Lung (tissue), 12 donors: ENCODE data around the gene SHMT1. TPM values are rescaled to one million over a fixed set of nuclear protein-coding genes. Genes with fewer than 3 reads are reported as not detected.
"Not testable (repeated sequence)": the region's sequence is repeated elsewhere in the genome, so short reads cannot be mapped to it uniquely, and the experiment has no call there.

Experiments used
- ATAC-seq: fragments of 200-7000 bp; cut with Tn5 transposase; one replicate; pipeline ENCODE4 v1.9.1; 2020; ENCODE audit warnings: moderate number of reproducible peaks; ENCODE audit not compliant: insufficient read depth, low FRiP score
- DNase-seq, 3 donors: peaks; one replicate each; pipeline ENCODE4 v3.0.0-alpha.2; 2013 to 2017
- H3K27ac ChIP-seq, 2 donors: one replicate each; pipeline ENCODE4 v1.5.1; 2013; ENCODE audit warnings: mild to moderate bottlenecking in 2 of 2, moderate library complexity in 2 of 2, control low read depth in 1 of 2, inconsistent platforms in 1 of 2, low read depth in 1 of 2, low read length in 1 of 2
- H3K27me3 ChIP-seq, 3 donors: one replicate each; pipeline ENCODE4 v1.5.1; 2013; ENCODE audit warnings: low read length in 2 of 3; ENCODE audit not compliant: control insufficient read depth in 3 of 3, insufficient read depth in 3 of 3
- H3K36me3 ChIP-seq, 4 donors: one replicate each; pipeline ENCODE4 v1.5.1; 2013; ENCODE audit warnings: low read length in 4 of 4, mild to moderate bottlenecking in 1 of 4, moderate library complexity in 1 of 4; ENCODE audit not compliant: control insufficient read depth in 4 of 4, insufficient read depth in 4 of 4
- H3K4me1 ChIP-seq, 5 donors: one replicate each; pipeline ENCODE4 v1.5.1; 2013; ENCODE audit warnings: low read length in 5 of 5, mild to moderate bottlenecking in 2 of 5, moderate library complexity in 1 of 5; ENCODE audit not compliant: control insufficient read depth in 5 of 5, insufficient read depth in 5 of 5
- H3K4me3 ChIP-seq: one replicate; pipeline ENCODE4 v1.5.1; 2013; ENCODE audit warnings: mild to moderate bottlenecking, control low read depth, moderate library complexity
- H3K9ac ChIP-seq, 2 donors: one replicate each; pipeline ENCODE4 v1.5.1; 2013; ENCODE audit warnings: low read length in 2 of 2, control low read depth in 1 of 2; ENCODE audit not compliant: insufficient read depth in 1 of 2
- H3K9me3 ChIP-seq, 4 donors: one replicate each; pipeline ENCODE4 v1.5.1; 2013; ENCODE audit warnings: low read length in 3 of 4, mild to moderate bottlenecking in 1 of 4, moderate library complexity in 1 of 4; ENCODE audit not compliant: control insufficient read depth in 4 of 4, insufficient read depth in 3 of 4
- CTCF ChIP-seq: IDR thresholded peaks from 2 replicates; pipeline ENCODE4 v1.5.1; 2012; ENCODE audit warnings: mild to moderate bottlenecking; ENCODE audit errors: control extremely low read depth, extremely low read depth
- WGBS, 2 donors: extraction: QIAGEN DNeasy Blood & Tissue Kit; methylation state at CpG; one replicate each; pipeline ENCODE4 v1.1.7; 2013; 5-methylcytosine and 5-hydroxymethylcytosine counted together
- polyA plus RNA-seq, 2 donors: library from polyadenylated mRNA; stranded (reverse); fragments of 200-250 nt; gene quantifications; one replicate each; pipeline ENCODE4 v1.2.1, GENCODE V29; 2013
- total RNA-seq, 2 donors: library from RNA; depleted of rRNA in 1 of 2; stranded (reverse); fragments of >200 nt in 1 of 2; gene quantifications; one replicate each; pipeline ENCODE4 v1.2.1, GENCODE V29; 2014 to 2021
- donor health status: control.
- donor health status: control.
- donor health status: Bipolar disorder and iron deficiency.
- donor health status: healthy.
- donor health status: DM: yes; HTN: yes; CAD: no.

Gene SHMT1
- total and polyA plus RNA-seq, 4 donors, result 14.2 to 42.3 (median 25.3) TPM

- Histone ChIP-seq H3K4me3 (no peak overlapping the region), H3K27ac (no peak overlapping the region), H3K27me3 (no peaks in the 10 kb centered on the region), H3K9ac (no peak overlapping the region), H3K36me3 (peaks cover 3 to 8% (median 5%) of the 10 kb centered on the region in 4 donors), H3K9me3 (no peaks in the 10 kb centered on the region), H3K4me1 (peaks cover 0 to 2% (median 0%) of the 10 kb centered on the region in 5 donors)
- no peak for DNase-seq
- 95 to 96% methylated on average over 6 of the region's 6 CpGs for WGBS, 2 donors
- ATAC-seq, result no peak
- no peak for TF ChIP-seq CTCF
Observed at GRCh38 chr17:18353541-18353940, 9.8 kb downstream of the SHMT1 start.

- H3K27me3 ChIP-seq, result no peaks in the 10 kb centered on the region
- no peak overlapping the region for H3K9ac ChIP-seq
- peaks cover 0 to 2% (median 0%) of the 10 kb centered on the region in 4 donors for H3K9me3 ChIP-seq
- ATAC-seq (no peak), DNase-seq (no peak)
- H3K4me3 ChIP-seq, result no peak overlapping the region
- WGBS, 2 donors, result 84 to 93% methylated on average over 5 of the region's 5 CpGs
- H3K27ac ChIP-seq, result no peak overlapping the region
- peaks cover 0 to 36% (median 22%) of the 10 kb centered on the region in 4 donors for H3K36me3 ChIP-seq
- H3K4me1 ChIP-seq, result no peaks in the 10 kb centered on the region
- TF ChIP-seq CTCF, result no peak
Observed at GRCh38 chr17:18344021-18344420, 19.3 kb downstream of the SHMT1 start.

- H3K27me3 ChIP-seq, result no peaks in the 10 kb centered on the region
- ATAC-seq (no peak), DNase-seq (no peak)
- no peak for TF ChIP-seq CTCF
- H3K36me3 ChIP-seq, result peaks cover 0 to 29% (median 15%) of the 10 kb centered on the region in 4 donors
- peaks cover 0 to 1% (median 0%) of the 10 kb centered on the region in 4 donors for H3K9me3 ChIP-seq
- 97 to 99% methylated on average over 13 of the region's 13 CpGs for WGBS, 2 donors
- H3K4me3 ChIP-seq, result no peak overlapping the region
- no peaks in the 10 kb centered on the region for H3K4me1 ChIP-seq
- no peak overlapping the region for H3K9ac ChIP-seq
- no peak overlapping the region for H3K27ac ChIP-seq
Observed at GRCh38 chr17:18339933-18340332, 23.4 kb downstream of the SHMT1 start.

- H3K4me3 ChIP-seq, H3K9ac ChIP-seq, DNase-seq, H3K9me3 ChIP-seq, H3K27ac ChIP-seq, H3K27me3 ChIP-seq, H3K4me1 ChIP-seq, ATAC-seq: not testable (repeated sequence)
- 91 to 96% methylated on average over 17 to 25 of the region's 25 CpGs for WGBS, 2 donors
- peaks cover 0 to 30% (median 18%) of the 10 kb centered on the region in 4 donors for H3K36me3 ChIP-seq
Observed at GRCh38 chr17:18338158-18338557, 25.2 kb downstream of the SHMT1 start.
